ENCODE measurements around the gene VPREB1. TPM values are rescaled to one million over a fixed set of nuclear protein-coding genes. Genes with fewer than 3 reads are reported as not detected.
"Not testable (repeated sequence)": the region's sequence is repeated elsewhere in the genome, so short reads cannot be mapped to it uniquely, and the experiment has no call there.

Gene VPREB1
- total RNA-seq, 1 experiment from 2014 or later, result not detected

DNA sequence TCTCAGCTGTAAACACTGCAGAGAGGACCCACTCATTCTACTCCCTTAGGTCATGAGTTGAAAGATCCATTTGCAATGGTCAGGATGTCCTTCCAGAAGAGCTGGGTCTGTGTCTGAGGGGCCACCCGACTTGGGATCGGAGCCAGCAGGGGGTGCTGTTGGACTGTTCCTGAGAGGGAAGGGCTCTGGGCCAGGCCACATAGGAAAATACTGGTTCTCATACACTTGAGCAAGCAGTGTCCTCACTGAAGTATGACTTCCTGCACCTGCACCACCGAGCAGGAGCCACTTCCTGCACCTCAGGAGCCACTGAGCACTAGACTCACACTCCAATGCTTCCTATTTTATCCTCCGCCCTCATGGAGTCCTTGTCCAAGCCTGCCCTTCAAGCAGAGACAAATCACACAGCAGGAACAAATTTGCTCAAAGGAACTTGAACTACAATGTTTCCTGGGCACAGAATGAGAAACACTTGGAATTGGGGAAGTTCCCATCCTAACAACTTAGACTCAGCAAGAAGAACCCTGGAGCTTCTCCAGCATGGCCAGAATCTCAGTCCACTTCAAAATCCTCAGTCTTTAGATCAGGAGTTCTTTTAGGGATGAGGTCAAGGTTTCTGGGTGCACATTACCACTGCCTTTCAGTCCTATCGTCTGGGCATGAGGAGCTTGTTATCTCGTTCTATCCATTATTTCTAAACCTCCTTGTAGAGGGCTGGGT lies 36.6 kb upstream of the VPREB1 start:
- DNase-seq (ENCODE audit: low spot score) (peak; percentile 86), ATAC-seq (peak; percentile 90)
- Mint-ChIP-seq H3K27ac (no peak overlapping the region), H3K36me3 (no peaks in the 10 kb centered on the region), H3K4me3 (no peak overlapping the region), H3K27me3 (ENCODE audit: low read depth) (peaks cover 96% of the 10 kb centered on the region), H3K9me3 (no peaks in the 10 kb centered on the region), H3K4me1 (no peaks in the 10 kb centered on the region)
- ChIA-PET POLR2A (no interaction called here), CTCF (interaction anchor here (0.7 to 3.7 kb wide), 23 partner anchors 9 to 256 kb away, joined by 3 to 28 read pairs (median 4); no protein-coding TSS in a partner anchor)
- TF ChIP-seq, protein P1, sequence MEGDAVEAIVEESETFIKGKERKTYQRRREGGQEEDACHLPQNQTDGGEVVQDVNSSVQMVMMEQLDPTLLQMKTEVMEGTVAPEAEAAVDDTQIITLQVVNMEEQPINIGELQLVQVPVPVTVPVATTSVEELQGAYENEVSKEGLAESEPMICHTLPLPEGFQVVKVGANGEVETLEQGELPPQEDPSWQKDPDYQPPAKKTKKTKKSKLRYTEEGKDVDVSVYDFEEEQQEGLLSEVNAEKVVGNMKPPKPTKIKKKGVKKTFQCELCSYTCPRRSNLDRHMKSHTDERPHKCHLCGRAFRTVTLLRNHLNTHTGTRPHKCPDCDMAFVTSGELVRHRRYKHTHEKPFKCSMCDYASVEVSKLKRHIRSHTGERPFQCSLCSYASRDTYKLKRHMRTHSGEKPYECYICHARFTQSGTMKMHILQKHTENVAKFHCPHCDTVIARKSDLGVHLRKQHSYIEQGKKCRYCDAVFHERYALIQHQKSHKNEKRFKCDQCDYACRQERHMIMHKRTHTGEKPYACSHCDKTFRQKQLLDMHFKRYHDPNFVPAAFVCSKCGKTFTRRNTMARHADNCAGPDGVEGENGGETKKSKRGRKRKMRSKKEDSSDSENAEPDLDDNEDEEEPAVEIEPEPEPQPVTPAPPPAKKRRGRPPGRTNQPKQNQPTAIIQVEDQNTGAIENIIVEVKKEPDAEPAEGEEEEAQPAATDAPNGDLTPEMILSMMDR (IDR thresholded peaks at IDR 0.05), result peak; percentile 43
- no peak for TF ChIP-seq SMAD4 (CRISPR knock-in tag; IDR thresholded peaks at IDR 0.05)

DNA sequence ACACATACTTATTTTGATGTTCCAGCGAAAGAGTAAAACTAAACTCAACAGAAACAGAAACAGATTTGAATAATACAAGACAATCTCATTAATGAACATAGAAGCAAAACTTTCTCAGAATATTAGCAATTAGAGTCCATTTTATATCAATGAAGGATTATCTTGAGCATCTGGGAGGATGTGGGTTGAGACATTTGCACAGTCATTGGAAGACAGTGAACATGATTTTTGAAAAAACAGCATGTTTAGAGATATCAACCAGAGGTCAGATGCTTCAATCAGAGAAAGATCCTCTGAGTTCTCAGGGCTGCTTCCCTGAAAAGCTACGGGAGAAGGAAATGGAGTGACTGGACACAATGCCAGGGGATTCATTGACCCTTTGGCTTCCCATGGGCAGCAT lies 35.9 kb upstream of the VPREB1 start:
- Mint-ChIP-seq H3K4me3 (no peak overlapping the region), H3K36me3 (no peaks in the 10 kb centered on the region), H3K9me3 (no peaks in the 10 kb centered on the region), H3K27ac (no peak overlapping the region), H3K4me1 (no peaks in the 10 kb centered on the region), H3K27me3 (ENCODE audit: low read depth) (peaks cover 96% of the 10 kb centered on the region)
- ChIA-PET POLR2A (no interaction called here), CTCF (interaction anchor here (0.6 to 2.6 kb wide), 7 partner anchors 11 to 255 kb away, joined by 3 to 15 read pairs (median 4); no protein-coding TSS in a partner anchor)
- ATAC-seq (no peak), DNase-seq (ENCODE audit: low spot score) (no peak)
- TF ChIP-seq RELA (CRISPR knock-in tag; IDR thresholded peaks at IDR 0.05; ENCODE audit: borderline replicate concordance), result no peak
- no peak for TF ChIP-seq ZNF671 (CRISPR knock-in tag; IDR thresholded peaks at IDR 0.05)
- TF ChIP-seq GTF2I (CRISPR knock-in tag; conservative IDR thresholded peaks at IDR 0.05), result no peak
- TF ChIP-seq PRRX2 (CRISPR knock-in tag; IDR thresholded peaks at IDR 0.05), result no peak
- TF ChIP-seq, protein P2, sequence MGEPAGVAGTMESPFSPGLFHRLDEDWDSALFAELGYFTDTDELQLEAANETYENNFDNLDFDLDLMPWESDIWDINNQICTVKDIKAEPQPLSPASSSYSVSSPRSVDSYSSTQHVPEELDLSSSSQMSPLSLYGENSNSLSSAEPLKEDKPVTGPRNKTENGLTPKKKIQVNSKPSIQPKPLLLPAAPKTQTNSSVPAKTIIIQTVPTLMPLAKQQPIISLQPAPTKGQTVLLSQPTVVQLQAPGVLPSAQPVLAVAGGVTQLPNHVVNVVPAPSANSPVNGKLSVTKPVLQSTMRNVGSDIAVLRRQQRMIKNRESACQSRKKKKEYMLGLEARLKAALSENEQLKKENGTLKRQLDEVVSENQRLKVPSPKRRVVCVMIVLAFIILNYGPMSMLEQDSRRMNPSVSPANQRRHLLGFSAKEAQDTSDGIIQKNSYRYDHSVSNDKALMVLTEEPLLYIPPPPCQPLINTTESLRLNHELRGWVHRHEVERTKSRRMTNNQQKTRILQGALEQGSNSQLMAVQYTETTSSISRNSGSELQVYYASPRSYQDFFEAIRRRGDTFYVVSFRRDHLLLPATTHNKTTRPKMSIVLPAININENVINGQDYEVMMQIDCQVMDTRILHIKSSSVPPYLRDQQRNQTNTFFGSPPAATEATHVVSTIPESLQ (CRISPR knock-in tag; IDR thresholded peaks at IDR 0.05), result no peak
- TF ChIP-seq, protein P3, sequence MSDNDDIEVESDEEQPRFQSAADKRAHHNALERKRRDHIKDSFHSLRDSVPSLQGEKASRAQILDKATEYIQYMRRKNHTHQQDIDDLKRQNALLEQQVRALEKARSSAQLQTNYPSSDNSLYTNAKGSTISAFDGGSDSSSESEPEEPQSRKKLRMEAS (CRISPR knock-in tag; IDR thresholded peaks at IDR 0.05), result no peak
- no peak for TF ChIP-seq ZNF219 (CRISPR knock-in tag; IDR thresholded peaks at IDR 0.05; ENCODE audit: borderline replicate concordance)
- TF ChIP-seq, protein P4, sequence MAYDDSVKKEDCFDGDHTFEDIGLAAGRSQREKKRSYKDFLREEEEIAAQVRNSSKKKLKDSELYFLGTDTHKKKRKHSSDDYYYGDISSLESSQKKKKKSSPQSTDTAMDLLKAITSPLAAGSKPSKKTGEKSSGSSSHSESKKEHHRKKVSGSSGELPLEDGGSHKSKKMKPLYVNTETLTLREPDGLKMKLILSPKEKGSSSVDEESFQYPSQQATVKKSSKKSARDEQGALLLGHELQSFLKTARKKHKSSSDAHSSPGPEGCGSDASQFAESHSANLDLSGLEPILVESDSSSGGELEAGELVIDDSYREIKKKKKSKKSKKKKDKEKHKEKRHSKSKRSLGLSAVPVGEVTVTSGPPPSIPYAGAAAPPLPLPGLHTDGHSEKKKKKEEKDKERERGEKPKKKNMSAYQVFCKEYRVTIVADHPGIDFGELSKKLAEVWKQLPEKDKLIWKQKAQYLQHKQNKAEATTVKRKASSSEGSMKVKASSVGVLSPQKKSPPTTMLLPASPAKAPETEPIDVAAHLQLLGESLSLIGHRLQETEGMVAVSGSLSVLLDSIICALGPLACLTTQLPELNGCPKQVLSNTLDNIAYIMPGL (CRISPR knock-in tag; IDR thresholded peaks at IDR 0.05), result no peak
- TF ChIP-seq GRHL2 (CRISPR knock-in tag; IDR thresholded peaks at IDR 0.05; ENCODE audit: insufficient replicate concordance, severe bottlenecking), result no peak

DNA sequence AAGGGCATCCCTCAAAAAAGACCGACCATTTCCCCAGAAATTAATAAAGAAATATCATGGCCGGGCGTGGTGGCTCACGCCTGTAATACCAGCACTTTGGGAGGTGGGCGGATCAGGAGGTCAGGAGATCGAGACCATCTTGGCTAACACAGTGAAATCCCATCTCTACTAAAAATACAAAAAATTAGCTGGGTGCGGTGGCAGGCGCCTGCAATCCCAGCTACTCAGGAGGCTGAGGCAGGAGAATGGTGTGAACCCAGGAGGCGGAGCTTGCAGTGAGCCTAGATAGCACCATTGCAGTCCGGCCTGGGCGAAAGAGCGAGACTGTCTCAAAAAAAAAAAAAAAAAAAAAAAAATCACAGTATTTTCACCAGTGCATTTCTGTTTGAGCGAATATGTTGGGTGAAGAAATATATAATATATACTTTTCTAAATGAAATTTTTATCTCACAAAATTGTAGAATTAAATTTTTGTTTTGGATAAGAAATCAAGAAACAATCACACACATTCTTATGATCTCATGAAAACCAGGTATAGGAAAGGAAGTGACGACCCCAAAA lies 35.4 kb upstream of the VPREB1 start:
- H3K4me3 Mint-ChIP-seq; DNase-seq (ENCODE audit: low spot score); ATAC-seq; H3K27ac Mint-ChIP-seq; H3K4me1 Mint-ChIP-seq; H3K9me3 Mint-ChIP-seq; H3K36me3 Mint-ChIP-seq; POLR2A ChIA-PET: not testable (repeated sequence)
- peaks cover 96% of the 10 kb centered on the region for H3K27me3 Mint-ChIP-seq (ENCODE audit: low read depth)
- CTCF ChIA-PET, result interaction anchor here (0.6 to 2.6 kb wide), 6 partner anchors 8 to 213 kb away, joined by 3 to 15 read pairs (median 4); no protein-coding TSS in a partner anchor

DNA sequence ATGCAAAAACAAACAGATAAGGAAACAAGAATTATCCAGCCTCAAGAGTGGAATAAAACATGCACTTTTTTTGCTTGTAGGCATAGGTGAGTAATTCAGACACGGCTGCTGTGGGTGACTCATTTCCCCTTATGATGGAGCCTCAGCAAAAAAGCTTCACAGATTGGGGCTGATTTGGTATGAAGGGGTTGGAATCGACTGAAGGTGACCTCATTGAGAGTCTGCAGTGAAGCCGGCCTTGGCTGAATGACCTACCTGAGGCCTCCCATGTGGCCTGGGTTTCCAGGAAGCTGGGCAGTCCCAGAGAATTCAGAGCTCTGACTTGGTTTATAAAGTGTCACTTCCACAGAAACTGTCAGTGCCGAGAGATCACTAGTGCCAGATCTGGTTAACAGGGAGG lies 34.2 kb upstream of the VPREB1 start:
- CTCF ChIA-PET, result interaction anchor here (0.8 to 2.3 kb wide), 4 partner anchors 10 to 212 kb away, joined by 3 to 7 read pairs (median 5); no protein-coding TSS in a partner anchor
- ATAC-seq, result no peak
- peaks cover 96% of the 10 kb centered on the region for H3K27me3 Mint-ChIP-seq (ENCODE audit: low read depth)
- no peak for DNase-seq (ENCODE audit: low spot score)
- no peaks in the 10 kb centered on the region for H3K4me1 Mint-ChIP-seq
- H3K36me3 Mint-ChIP-seq, result no peaks in the 10 kb centered on the region
- no peak overlapping the region for H3K27ac Mint-ChIP-seq
- no peak overlapping the region for H3K4me3 Mint-ChIP-seq
- POLR2A ChIA-PET, result interaction anchor here (0.5 kb wide), 1 partner anchor 11 kb away, joined by 7 read pairs; no protein-coding TSS in a partner anchor
- no peaks in the 10 kb centered on the region for H3K9me3 Mint-ChIP-seq
- no peak for TF ChIP-seq ATF1 (CRISPR knock-in tag; IDR thresholded peaks at IDR 0.05)
- TF ChIP-seq, protein P2 (CRISPR knock-in tag; IDR thresholded peaks at IDR 0.05), result no peak
- TF ChIP-seq MXD4 (CRISPR knock-in tag; IDR thresholded peaks at IDR 0.05; ENCODE audit: borderline replicate concordance), result no peak
- no peak for TF ChIP-seq ZNF219 (CRISPR knock-in tag; IDR thresholded peaks at IDR 0.05; ENCODE audit: borderline replicate concordance)
- TF ChIP-seq, protein P5, sequence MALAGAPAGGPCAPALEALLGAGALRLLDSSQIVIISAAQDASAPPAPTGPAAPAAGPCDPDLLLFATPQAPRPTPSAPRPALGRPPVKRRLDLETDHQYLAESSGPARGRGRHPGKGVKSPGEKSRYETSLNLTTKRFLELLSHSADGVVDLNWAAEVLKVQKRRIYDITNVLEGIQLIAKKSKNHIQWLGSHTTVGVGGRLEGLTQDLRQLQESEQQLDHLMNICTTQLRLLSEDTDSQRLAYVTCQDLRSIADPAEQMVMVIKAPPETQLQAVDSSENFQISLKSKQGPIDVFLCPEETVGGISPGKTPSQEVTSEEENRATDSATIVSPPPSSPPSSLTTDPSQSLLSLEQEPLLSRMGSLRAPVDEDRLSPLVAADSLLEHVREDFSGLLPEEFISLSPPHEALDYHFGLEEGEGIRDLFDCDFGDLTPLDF (CRISPR knock-in tag; IDR thresholded peaks at IDR 0.05), result no peak

Measured in WTC11 (cell line).